Measurements from ENCODE around the gene ARHGEF28. TPM values are rescaled to one million over a fixed set of nuclear protein-coding genes. Genes with fewer than 3 reads are reported as not detected.

Gene ARHGEF28
- total and polyA plus RNA-seq, 7 experiments from 2014 or later: 0.03 to 0.47 TPM; not detected in 5

DNA sequence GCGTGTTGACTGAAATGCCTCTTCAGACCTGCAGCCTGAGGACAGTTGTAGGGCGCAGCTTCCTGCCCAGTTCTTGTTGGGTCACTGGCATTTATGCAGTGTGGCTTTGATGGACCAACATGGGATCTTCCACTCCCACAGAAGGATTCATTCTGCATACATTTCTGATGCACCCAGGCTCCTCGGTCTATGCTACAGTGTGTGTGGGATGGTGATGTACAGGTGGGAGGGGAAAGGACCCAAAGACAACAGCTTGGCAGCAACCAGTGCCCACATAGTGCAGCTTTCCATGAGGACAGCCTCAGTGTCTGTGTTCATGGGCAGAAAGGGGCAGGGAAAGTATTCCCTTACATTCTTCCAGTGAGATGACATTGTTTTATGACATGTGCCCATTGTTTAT, 237.9 kb downstream of the ARHGEF28 start:
- Mint-ChIP-seq H3K4me1 (peaks cover 0 to under 1% (median 0%) of the 10 kb centered on the region in 7 donors), H3K27me3 (peaks cover 29 to 47% (median 37%) of the 10 kb centered on the region in 5 donors), H3K27ac (no peak overlapping the region), H3K36me3 (no peaks in the 10 kb centered on the region), H3K9me3 (no peaks in the 10 kb centered on the region), H3K4me3 (no peak overlapping the region)
- Histone ChIP-seq H3K27me3 (ENCODE audit: control insufficient read depth in 2 of 2, insufficient read depth in 2 of 2, low read length in 2 of 2) (no peaks in the 10 kb centered on the region), H3K36me3 (ENCODE audit: control insufficient read depth in 2 of 3, insufficient read depth in 3 of 3, low read length in 3 of 3) (no peaks in the 10 kb centered on the region), H3K4me1 (ENCODE audit: control insufficient read depth in 2 of 2, insufficient read depth in 2 of 2, low read length in 2 of 2) (no peaks in the 10 kb centered on the region), H3K4me3 (ENCODE audit: low read length) (no peak overlapping the region), H3K27ac (ENCODE audit: low read depth, low read length) (no peak overlapping the region), H3K9me3 (ENCODE audit: control insufficient read depth in 2 of 3, low read length in 3 of 3) (no peaks in the 10 kb centered on the region)
- DNase-seq (no peak), ATAC-seq (no peak)
- CTCF ChIA-PET: no interaction called here
- intact Hi-C loops (cut with micrococcal nuclease): no loop called here
- POLR2A ChIA-PET: no interaction called here

DNA sequence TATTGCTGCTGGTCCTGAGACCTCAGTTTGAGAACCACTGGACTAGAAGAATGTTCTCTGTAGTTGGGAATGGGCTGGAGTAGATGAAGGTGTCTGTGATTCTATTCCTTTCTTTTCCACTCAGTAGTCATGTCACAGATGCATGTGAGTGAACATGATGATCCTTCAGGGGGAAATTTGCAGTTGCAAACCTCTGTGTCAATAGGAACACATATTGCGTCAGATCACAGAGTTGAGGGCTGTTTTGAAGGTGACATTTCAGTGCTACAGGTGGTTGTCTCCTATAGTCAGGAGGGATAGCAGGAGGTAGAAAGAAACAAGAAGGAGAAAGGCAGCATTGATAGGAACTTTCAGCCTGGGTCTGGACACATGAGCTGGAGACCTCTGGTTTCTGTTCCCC, 239.3 kb downstream of the ARHGEF28 start:
- ChIA-PET POLR2A (no interaction called here), CTCF (no interaction called here)
- ATAC-seq: no peak
- no peak overlapping the region for H3K4me3 ChIP-seq (ENCODE audit: low read length)
- Mint-ChIP-seq H3K4me3 (no peak overlapping the region), H3K27ac (no peak overlapping the region), H3K36me3 (no peaks in the 10 kb centered on the region), H3K9me3 (no peaks in the 10 kb centered on the region), H3K27me3 (peaks cover 17 to 34% (median 32%) of the 10 kb centered on the region in 5 donors), H3K4me1 (no peaks in the 10 kb centered on the region)
- no peaks in the 10 kb centered on the region for H3K36me3 ChIP-seq (ENCODE audit: control insufficient read depth in 2 of 3, insufficient read depth in 3 of 3, low read length in 3 of 3)
- H3K27me3 ChIP-seq (ENCODE audit: control insufficient read depth in 2 of 2, insufficient read depth in 2 of 2, low read length in 2 of 2): no peaks in the 10 kb centered on the region
- intact Hi-C loops (cut with micrococcal nuclease): no loop called here
- no peak overlapping the region for H3K27ac ChIP-seq (ENCODE audit: low read depth, low read length)
- H3K9me3 ChIP-seq (ENCODE audit: control insufficient read depth in 2 of 3, low read length in 3 of 3): no peaks in the 10 kb centered on the region
- no peak for DNase-seq
- no peaks in the 10 kb centered on the region for H3K4me1 ChIP-seq (ENCODE audit: control insufficient read depth in 2 of 2, insufficient read depth in 2 of 2, low read length in 2 of 2)

DNA sequence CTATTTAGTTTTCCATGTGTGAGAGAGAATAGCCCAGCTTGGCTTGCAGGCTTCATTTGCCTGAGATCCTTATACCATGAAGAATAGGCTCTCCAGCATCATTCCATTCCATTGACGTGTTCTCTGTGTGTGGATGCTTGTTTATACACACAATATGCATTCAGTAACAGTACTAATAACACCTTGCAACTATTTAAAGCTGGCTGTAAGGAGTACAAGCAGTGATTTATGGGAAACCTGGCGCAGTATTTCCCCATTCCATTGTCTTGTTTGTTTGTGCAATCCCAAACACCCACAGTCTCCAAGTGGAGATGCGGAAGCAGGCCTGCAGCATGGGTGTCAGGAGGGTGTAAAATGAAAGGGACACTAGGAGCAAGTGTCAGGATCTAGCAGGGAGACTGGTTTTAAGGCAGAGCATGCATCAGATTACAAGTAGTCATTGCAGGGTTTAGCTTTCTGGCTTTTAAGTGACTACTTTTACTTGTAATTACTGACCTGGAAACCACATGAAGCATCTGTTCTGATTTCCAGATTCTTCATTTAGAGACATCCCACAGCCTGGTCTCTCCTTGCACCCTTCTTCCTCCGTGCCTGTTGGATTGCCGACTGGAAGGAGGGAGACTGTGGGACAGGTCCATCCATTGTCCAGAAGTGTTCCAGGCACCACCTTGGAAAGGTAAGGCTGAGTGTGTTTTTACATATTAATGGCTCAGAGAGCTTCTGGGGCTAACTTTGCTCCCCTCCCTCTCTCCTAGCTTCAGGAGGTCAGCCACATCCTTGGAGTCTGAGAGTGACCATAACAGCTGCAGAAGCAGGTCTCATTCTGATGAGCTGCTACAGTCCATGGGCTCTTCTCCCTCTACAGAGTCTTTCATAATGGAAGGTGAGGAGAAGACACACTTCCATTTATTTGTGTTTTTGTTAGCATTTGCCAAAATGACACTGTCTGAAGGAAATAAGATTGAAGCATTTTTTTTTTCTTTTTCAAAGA, 241.6 kb downstream of the ARHGEF28 start:
- H3K9me3 ChIP-seq (ENCODE audit: control insufficient read depth in 2 of 3, low read length in 3 of 3): no peaks in the 10 kb centered on the region
- H3K4me3 Mint-ChIP-seq: no peak overlapping the region
- no peak overlapping the region for H3K27ac Mint-ChIP-seq
- no peaks in the 10 kb centered on the region for H3K9me3 Mint-ChIP-seq
- peaks cover 12 to 27% (median 24%) of the 10 kb centered on the region in 5 donors for H3K27me3 Mint-ChIP-seq
- H3K27me3 ChIP-seq (ENCODE audit: control insufficient read depth in 2 of 2, insufficient read depth in 2 of 2, low read length in 2 of 2): no peaks in the 10 kb centered on the region
- CTCF ChIA-PET: no interaction called here
- no peaks in the 10 kb centered on the region for H3K4me1 Mint-ChIP-seq
- intact Hi-C loops (cut with micrococcal nuclease): no loop called here
- DNase-seq (no peak), ATAC-seq (no peak)
- no peaks in the 10 kb centered on the region for H3K36me3 ChIP-seq (ENCODE audit: control insufficient read depth in 2 of 3, insufficient read depth in 3 of 3, low read length in 3 of 3)
- no peaks in the 10 kb centered on the region for H3K4me1 ChIP-seq (ENCODE audit: control insufficient read depth in 2 of 2, insufficient read depth in 2 of 2, low read length in 2 of 2)
- no peak overlapping the region for H3K4me3 ChIP-seq (ENCODE audit: low read length)
- H3K27ac ChIP-seq (ENCODE audit: low read depth, low read length): no peak overlapping the region
- no peaks in the 10 kb centered on the region for H3K36me3 Mint-ChIP-seq
- POLR2A ChIA-PET: no interaction called here

DNA sequence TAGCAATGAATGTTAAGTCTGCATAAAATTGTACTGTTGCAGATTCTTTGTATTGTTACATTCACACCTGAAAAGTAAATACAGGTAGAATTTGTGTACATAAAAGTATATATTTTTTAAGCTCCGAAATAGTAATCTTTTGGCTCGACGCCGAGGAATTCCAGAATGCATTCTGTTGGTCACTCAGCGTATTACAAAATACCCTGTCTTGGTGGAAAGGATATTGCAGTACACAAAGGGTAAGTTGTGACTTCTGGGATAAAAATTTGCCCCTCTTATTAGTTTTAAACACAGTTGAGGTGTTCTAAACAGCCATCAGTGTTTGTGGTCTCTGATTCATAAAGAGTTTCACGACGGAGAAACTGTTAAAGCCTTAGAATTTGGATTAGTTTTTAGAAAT, 257.6 kb downstream of the ARHGEF28 start:
- Mint-ChIP-seq H3K36me3 (peaks cover 0 to 5% (median 0%) of the 10 kb centered on the region in 5 donors), H3K9me3 (peaks cover 0 to 5% (median 0%) of the 10 kb centered on the region in 11 donors), H3K27me3 (peaks cover 16 to 38% (median 24%) of the 10 kb centered on the region in 5 donors), H3K4me1 (no peaks in the 10 kb centered on the region), H3K27ac (no peak overlapping the region), H3K4me3 (no peak overlapping the region)
- no peak for DNase-seq
- H3K27me3 ChIP-seq (ENCODE audit: control insufficient read depth in 2 of 2, insufficient read depth in 2 of 2, low read length in 2 of 2): no peaks in the 10 kb centered on the region
- no peak for ATAC-seq
- H3K4me3 ChIP-seq (ENCODE audit: low read length): no peak overlapping the region
- no peaks in the 10 kb centered on the region for H3K4me1 ChIP-seq (ENCODE audit: control insufficient read depth in 2 of 2, insufficient read depth in 2 of 2, low read length in 2 of 2)
- intact Hi-C loops (cut with micrococcal nuclease): no loop called here
- POLR2A ChIA-PET: no interaction called here
- H3K9me3 ChIP-seq (ENCODE audit: control insufficient read depth in 2 of 3, low read length in 3 of 3): no peaks in the 10 kb centered on the region
- CTCF ChIA-PET: no interaction called here
- no peak overlapping the region for H3K27ac ChIP-seq (ENCODE audit: low read depth, low read length)
- no peaks in the 10 kb centered on the region for H3K36me3 ChIP-seq (ENCODE audit: control insufficient read depth in 2 of 3, insufficient read depth in 3 of 3, low read length in 3 of 3)

DNA sequence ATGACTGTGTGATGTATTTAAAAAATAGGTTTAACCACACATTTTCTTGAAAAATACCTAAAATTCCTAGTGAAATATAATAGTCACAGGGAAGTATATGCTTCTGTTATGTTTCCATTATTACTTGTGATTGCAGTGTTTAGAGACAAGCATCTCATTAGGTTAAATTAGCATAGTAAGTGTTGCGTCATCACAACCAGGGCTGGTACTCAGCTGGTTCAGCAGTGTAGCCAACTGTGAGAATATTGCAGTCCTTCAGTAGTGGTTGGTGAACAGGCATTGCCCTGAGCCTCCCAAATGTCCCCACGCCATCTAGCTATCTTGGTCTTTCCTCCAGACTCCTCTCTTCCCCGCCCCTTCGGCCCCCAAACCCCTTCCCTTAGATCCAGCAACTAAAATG, 261.7 kb downstream of the ARHGEF28 start:
- ATAC-seq (no peak), DNase-seq (no peak)
- no peaks in the 10 kb centered on the region for H3K4me1 ChIP-seq (ENCODE audit: control insufficient read depth in 2 of 2, insufficient read depth in 2 of 2, low read length in 2 of 2)
- no peaks in the 10 kb centered on the region for H3K36me3 ChIP-seq (ENCODE audit: control insufficient read depth in 2 of 3, insufficient read depth in 3 of 3, low read length in 3 of 3)
- peaks cover 0 to 3% (median 0%) of the 10 kb centered on the region in 7 donors for H3K4me1 Mint-ChIP-seq
- no peaks in the 10 kb centered on the region for H3K36me3 Mint-ChIP-seq
- no peak overlapping the region for H3K4me3 Mint-ChIP-seq
- H3K9me3 Mint-ChIP-seq: peaks cover 0 to 3% (median 0%) of the 10 kb centered on the region in 11 donors
- H3K27me3 ChIP-seq (ENCODE audit: control insufficient read depth in 2 of 2, insufficient read depth in 2 of 2, low read length in 2 of 2): no peaks in the 10 kb centered on the region
- H3K27ac Mint-ChIP-seq: no peak overlapping the region
- peaks cover 12 to 45% (median 23%) of the 10 kb centered on the region in 5 donors for H3K27me3 Mint-ChIP-seq
- H3K4me3 ChIP-seq (ENCODE audit: low read length): no peak overlapping the region
- CTCF ChIA-PET: interaction anchor here (0.6 kb wide), 1 partner anchor 16 kb away, joined by 3 read pairs; no protein-coding TSS in a partner anchor
- H3K9me3 ChIP-seq (ENCODE audit: control insufficient read depth in 2 of 3, low read length in 3 of 3): no peaks in the 10 kb centered on the region
- POLR2A ChIA-PET: no interaction called here
- H3K27ac ChIP-seq (ENCODE audit: low read depth, low read length): no peak overlapping the region
- intact Hi-C loops (cut with micrococcal nuclease): no loop called here

DNA sequence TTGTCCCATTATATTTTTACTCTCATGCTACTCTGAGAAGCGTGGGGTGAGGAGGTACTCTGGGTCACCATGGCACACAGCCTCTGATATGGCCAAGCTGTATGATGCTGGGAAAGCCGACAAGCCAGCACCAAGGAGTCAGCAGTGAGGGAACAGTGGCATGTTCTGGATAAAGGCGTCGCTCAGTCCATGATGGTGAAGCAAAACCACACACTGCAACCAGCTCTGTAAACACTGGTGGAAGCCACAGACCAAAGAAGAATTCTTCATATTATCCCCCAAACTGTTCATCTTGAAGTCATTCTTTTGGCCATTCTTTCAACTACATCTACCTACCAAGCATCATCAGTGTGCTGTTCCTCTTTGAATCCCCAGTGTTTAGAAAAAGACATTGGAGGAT, 264.6 kb downstream of the ARHGEF28 start:
- ATAC-seq (no peak), DNase-seq (no peak)
- H3K4me1 Mint-ChIP-seq: peaks cover 0 to 4% (median 0%) of the 10 kb centered on the region in 7 donors
- Histone ChIP-seq H3K9me3 (ENCODE audit: control insufficient read depth in 2 of 3, low read length in 3 of 3) (no peaks in the 10 kb centered on the region), H3K36me3 (ENCODE audit: control insufficient read depth in 2 of 3, insufficient read depth in 3 of 3, low read length in 3 of 3) (no peaks in the 10 kb centered on the region), H3K4me1 (ENCODE audit: control insufficient read depth in 2 of 2, insufficient read depth in 2 of 2, low read length in 2 of 2) (no peaks in the 10 kb centered on the region), H3K4me3 (ENCODE audit: low read length) (no peak overlapping the region), H3K27me3 (ENCODE audit: control insufficient read depth in 2 of 2, insufficient read depth in 2 of 2, low read length in 2 of 2) (no peaks in the 10 kb centered on the region), H3K27ac (ENCODE audit: low read depth, low read length) (no peak overlapping the region)
- no peaks in the 10 kb centered on the region for H3K36me3 Mint-ChIP-seq
- H3K27ac Mint-ChIP-seq: no peak overlapping the region
- CTCF ChIA-PET: no interaction called here
- intact Hi-C loops (cut with micrococcal nuclease): no loop called here
- no peak overlapping the region for H3K4me3 Mint-ChIP-seq
- peaks cover 17 to 41% (median 19%) of the 10 kb centered on the region in 5 donors for H3K27me3 Mint-ChIP-seq
- peaks cover 0 to 3% (median 0%) of the 10 kb centered on the region in 11 donors for H3K9me3 Mint-ChIP-seq
- POLR2A ChIA-PET: no interaction called here

DNA sequence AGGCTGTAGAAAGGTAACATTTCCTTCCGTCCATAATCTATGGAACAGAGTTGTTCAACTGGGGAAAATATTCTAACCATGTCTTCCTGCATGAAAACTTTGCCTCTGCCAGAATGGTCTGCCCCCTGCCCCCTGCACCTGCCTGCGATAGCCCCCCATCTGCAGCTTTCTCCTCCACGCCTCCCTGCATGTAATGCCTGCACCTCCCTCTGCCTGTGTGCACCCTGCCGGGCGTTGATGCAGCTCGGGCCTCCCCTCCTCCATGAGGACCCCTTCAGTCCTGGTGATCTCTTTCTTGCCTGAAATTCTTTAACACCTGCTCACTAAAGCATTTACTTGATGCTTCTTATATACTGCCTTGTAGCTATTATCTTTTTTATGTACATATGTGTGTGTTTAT, 266.2 kb downstream of the ARHGEF28 start:
- Mint-ChIP-seq H3K27ac (no peak overlapping the region), H3K36me3 (no peaks in the 10 kb centered on the region), H3K4me1 (peaks cover 0 to 4% (median 0%) of the 10 kb centered on the region in 7 donors), H3K27me3 (peaks cover 17 to 50% (median 29%) of the 10 kb centered on the region in 5 donors), H3K9me3 (peaks cover 0 to 3% (median 0%) of the 10 kb centered on the region in 11 donors), H3K4me3 (no peak overlapping the region)
- intact Hi-C loops (cut with micrococcal nuclease): no loop called here
- ChIA-PET POLR2A (no interaction called here), CTCF (no interaction called here)
- Histone ChIP-seq H3K27me3 (ENCODE audit: control insufficient read depth in 2 of 2, insufficient read depth in 2 of 2, low read length in 2 of 2) (no peaks in the 10 kb centered on the region), H3K4me1 (ENCODE audit: control insufficient read depth in 2 of 2, insufficient read depth in 2 of 2, low read length in 2 of 2) (no peaks in the 10 kb centered on the region), H3K9me3 (ENCODE audit: control insufficient read depth in 2 of 3, low read length in 3 of 3) (no peaks in the 10 kb centered on the region), H3K36me3 (ENCODE audit: control insufficient read depth in 2 of 3, insufficient read depth in 3 of 3, low read length in 3 of 3) (no peaks in the 10 kb centered on the region), H3K4me3 (ENCODE audit: low read length) (no peak overlapping the region), H3K27ac (ENCODE audit: low read depth, low read length) (no peak overlapping the region)
- ATAC-seq: no peak
- no peak for DNase-seq

Measured in naive thymus-derived CD4-positive, alpha-beta T cell (primary cell).